ENCODE results near the gene HKDC1.
"Not testable (repeated sequence)": the region's sequence is repeated elsewhere in the genome, so short reads cannot be mapped to it uniquely, and the experiment has no call there.

HKDC1 gene

DNA sequence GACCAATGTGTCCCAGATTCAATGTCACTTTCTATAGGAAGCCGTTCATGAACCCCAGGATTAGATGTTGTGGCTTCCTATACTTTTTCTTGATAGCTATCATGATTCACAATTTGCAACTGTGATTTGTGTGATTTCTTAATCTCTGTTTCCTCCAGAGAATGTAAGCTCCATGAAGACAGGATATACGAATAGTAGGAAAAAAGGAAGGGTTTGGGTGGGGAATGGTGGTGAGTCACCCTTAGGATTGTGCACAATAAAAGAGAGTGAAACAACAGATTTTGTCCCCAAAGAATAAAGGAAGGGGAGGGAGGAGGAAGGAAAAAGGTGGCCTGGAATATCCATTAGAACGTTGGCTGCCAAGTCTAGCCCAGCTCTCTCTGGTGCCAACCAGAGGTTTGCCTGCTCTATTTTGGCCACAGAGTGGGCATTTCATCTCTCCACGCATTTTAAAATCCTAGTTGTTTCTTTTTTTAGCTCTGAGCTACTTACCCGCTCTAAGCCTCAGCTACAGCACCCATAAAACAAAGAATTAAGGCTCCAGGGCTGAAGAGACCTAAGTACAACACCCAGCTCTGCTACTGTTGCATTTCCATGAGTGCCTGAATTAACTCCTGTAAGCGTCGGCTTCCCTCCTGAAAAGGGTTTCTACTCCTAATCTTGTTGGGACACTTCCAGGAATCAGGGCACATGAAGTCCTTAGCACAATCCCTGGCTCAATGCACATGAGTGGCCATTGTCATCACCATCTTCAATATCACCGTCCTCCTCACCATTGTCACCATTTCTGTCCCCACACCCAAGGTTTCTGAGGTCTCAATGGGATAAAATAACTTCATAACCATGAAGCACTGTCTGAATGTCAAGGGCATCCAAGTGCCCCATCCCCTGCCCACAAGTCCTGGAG, 61.6 kb downstream of the HKDC1 start:
- no peak for DNase-seq (ENCODE audit: low spot score)

DNA sequence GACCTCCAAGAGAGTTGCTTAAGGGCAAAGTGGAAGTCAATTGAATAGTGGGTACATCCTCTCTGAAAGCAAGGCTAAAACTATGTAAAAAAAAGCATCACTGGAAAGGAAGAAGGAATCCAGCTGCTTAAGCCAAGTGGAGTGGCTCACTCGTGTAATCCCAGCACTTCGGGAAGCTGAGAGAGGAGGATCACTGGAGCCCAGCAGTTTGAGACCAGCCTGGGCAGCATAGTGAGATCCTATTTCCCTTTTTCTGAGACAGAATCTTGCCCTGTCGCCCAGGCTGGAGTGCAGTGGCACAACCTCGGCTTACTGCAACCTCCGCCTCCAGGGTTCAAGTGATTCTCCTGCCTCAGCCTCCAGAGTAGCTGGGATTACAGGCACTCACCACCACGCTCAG, 64.3 kb downstream of the HKDC1 start:
- not testable (repeated sequence) for DNase-seq (ENCODE audit: low spot score)

DNA sequence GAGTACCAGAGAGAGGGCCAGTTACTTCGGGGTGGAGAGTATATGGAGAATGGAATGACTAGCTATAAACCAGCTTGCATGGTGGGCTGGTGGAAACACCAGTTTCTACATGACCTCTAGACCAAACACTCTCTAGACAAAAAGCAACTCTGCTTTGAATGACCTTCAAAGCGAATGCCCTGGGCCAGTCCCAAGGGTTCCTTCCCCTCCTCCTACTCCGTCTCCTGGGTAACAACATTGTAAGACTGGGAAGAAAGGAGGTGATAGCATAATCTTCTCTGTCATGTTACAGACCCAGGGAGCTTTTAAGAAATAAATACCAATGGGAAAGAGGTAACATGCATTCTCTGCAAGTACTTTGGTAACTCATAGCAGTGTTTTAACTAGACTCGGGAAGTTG, 65.6 kb downstream of the HKDC1 start:
- DNase-seq (ENCODE audit: low spot score), result no peak

DNA sequence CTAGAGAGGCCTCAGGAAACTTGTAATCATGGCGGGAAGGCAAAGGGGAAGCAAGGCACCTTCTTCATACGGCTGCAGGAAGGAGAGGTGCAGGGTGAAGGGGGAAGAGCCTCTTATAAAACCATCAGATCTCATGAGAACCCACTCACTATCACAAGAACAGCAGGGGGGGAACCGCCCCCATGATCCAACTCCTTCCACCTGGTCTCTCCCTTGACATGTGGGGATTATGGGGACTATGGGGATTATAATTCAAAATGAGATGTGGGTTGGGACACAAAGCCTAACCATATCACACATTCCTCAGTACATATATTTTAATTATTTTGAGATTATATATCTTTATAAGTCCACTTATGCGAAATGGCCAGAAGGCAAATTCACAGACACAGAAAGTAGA, 67.0 kb downstream of the HKDC1 start:
- DNase-seq (ENCODE audit: low spot score), result no peak

DNA sequence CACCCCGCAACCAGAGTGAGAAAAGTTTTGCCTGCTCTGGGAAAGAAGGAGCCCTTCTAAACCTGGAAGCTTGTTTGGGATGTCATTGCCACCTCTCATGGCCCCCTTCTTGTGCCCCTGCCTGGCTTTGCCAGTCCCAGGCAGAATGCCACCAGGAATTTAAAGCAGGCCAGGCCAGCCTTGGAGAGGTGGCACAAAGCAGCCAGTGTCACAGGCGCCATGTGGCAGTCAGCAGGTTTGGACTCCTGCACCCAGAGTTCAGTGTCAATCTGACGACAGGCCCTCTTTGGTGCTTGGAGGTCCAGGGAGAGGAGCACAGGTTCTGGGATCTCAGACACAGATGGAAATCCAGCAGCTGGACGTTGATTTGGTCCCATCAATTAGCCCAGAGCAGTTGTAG, 70.9 kb downstream of the HKDC1 start:
- no peak for DNase-seq (ENCODE audit: low spot score)

DNA sequence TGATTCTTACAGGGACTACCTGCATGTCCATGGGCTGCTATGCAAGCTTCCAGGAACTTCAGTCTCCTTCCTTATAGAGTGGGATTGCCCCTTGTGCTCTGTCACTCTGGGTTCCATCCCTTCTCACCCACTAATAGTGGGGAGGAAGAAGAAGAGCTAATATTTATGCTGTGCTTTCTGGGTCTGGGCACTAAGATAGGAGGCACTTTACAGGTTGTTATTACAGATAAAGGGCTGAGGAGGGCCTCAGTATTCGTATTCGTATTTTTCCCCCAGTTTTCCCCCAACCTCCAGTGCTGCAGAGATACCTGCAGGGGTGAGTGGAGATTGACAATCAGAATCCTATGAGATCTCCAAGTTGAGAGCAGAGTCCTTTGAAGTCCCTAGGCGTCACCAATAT, 72.3 kb downstream of the HKDC1 start:
- DNase-seq (ENCODE audit: low spot score), result no peak

DNA sequence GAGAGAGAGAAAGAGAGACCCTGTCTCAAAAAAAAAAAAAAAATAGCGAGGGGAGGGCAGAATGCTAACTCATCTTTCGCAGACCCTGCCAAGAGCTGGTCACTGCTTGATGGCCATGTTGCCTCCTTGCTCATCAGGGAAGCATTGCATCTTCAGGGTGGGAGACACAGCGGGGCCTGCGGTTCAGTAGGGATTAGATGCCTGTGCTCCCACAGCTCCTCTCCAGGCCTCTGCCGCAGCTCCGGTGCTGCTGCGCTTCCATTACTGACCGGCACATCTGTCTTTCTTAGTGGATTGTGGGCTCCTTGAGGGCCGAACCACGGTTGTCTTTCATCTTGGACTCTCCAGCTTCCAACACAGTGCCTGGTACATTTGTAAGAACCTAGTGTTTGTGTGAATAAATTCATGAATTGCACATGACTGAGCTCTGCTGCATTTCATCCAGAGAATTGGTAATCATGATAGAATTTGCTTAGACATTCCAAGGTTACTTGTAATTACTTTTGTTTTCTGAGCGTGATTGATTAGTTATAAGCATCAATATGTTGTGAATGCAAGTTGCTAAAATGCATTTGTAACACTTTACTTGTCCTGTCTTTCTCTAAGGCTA, 75.0 kb downstream of the HKDC1 start:
- DNase-seq (ENCODE audit: low spot score), result no peak

DNA sequence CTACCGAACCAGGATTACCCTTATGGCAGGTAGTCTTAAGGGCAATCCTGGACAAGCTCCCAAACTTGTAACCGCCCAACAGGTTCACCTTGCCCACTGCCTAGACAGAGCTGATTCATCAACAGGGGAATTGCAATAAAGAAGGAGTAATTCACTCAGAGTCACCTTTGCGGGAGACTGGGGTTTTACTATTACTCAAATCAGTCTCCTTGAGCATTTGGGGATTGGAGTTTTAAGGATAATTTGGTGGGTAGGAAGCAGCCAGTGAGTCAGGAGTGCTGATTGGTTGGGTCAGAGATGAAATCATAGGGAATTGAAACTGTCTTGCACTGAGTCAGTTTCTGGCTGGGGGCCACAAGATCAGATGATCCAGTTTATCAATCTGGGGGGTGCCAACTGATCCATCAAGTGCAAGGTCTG, 83.5 kb downstream of the HKDC1 start:
- DNase-seq (ENCODE audit: low spot score), result peak; percentile 75

DNA sequence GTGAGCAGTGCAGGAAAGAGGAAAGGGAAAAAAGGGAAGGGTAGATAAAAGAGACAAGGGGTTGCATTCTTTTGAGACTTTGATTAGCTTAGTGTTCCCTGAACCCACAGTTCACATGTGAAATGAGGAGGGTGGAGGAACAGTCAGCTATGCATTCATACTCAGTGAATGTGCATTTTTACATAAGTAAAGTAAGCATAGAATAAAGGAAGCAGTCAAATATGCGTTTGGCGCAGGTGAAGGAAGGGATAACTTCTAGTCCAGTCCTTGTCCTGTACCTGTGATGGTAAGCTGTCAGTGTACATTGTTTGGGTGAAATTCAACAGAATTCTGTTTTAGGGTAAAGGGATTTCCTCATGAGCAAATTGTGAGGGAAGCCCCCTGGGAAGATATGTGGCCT, 86.3 kb downstream of the HKDC1 start:
- no peak for DNase-seq (ENCODE audit: low spot score)

DNA sequence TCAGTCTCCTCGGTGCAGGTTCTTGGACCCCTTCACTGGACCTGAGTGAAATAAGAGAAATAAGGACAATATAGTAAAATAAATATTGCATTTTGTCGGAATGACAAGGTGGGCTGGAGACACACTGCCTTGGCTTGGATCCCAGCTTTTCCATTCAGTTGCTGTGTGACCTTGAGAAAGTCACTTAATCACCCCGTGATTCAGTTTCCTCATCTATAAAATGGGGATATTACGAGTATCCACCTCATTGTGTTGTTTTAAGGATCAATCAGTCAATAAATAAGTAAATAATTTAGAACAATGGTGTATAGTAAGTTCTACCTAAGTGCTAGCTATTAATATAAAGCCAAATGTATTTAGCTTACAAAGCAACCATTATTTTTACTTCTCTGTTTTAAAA, 87.3 kb downstream of the HKDC1 start:
- no peak for DNase-seq (ENCODE audit: low spot score)

DNA sequence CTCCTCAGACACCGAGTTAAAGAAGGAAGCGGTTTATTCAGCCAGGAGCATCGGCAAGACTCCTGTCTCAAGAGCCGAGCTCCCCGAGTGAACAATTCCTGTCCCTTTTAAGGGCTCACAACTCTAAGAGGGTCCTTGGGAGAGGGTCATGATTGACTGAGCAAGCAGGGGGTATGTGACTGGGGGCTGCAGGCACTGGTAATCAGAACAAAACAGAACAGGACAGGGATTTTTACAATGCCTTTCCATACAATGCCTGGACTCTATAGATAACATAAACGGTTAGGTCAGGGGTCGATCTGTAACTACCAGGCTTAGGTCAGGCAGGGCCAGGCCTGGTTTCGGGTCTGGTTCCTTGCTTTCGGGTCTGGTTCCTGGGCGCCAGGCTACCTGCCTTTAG, 88.2 kb downstream of the HKDC1 start:
- not testable (repeated sequence) for DNase-seq (ENCODE audit: low spot score)

DNA sequence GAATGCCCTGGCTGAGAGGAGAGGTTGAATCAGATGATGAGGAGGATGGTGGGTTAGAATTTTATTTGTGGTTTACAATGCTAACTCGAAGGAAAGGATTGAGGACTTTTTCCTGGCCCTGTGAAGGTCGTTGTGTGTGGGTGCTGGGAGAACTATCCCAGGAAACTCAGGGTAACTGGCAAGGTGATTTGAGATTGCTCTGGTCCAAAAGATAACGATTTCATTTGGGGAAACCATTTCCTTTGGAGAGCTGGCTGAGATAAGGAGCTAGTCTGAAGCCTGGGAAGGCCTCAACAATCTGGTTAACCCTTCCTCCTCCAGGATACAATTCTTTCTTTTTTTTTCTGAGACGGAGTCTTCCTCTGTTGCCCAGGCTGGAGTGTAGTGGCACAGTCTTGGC, 91.2 kb downstream of the HKDC1 start:
- DNase-seq (ENCODE audit: low spot score), result no peak

DNA sequence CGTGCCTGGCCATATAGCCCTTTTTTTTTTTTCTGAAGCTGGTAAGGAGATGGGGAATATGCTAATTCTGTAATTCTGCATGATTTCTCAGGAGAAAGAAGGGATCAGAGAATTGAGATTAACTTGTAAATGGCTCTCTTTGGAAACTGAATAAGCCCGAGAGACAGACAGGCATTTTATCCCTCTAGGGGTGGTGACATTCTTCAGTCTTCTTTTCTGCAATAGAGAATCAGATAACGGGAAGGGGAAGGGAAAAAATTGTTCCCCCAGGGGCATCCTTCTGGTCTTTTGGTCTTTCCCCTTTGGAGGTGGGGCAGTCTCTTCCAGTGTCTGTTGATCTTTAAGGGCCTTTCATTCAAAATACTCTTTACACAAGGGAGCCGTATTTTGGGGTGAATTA, 92.4 kb downstream of the HKDC1 start:
- DNase-seq (ENCODE audit: low spot score), result no peak

DNA sequence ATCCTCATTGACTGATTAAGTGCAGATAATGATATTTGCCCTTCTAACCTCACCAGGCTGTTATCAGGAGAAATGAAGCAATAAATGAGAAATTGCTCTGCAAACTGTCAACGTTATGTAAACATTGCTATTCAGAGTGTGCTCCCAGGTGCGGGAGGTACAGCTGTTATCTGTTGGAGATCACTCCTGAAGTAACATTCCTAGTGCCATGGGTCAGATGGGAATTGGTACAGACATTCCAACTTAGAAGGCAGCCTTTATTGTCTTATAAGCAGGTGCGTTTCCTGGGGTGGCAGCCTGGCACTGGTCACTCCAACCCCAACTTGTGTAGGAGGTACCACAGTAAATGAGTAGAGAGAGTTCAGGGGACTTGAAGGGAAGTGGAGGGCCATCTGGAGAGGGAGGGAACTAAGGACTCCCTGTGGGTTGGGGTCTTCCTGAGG, 95.0 kb downstream of the HKDC1 start:
- no peak for DNase-seq (ENCODE audit: low spot score)

DNA sequence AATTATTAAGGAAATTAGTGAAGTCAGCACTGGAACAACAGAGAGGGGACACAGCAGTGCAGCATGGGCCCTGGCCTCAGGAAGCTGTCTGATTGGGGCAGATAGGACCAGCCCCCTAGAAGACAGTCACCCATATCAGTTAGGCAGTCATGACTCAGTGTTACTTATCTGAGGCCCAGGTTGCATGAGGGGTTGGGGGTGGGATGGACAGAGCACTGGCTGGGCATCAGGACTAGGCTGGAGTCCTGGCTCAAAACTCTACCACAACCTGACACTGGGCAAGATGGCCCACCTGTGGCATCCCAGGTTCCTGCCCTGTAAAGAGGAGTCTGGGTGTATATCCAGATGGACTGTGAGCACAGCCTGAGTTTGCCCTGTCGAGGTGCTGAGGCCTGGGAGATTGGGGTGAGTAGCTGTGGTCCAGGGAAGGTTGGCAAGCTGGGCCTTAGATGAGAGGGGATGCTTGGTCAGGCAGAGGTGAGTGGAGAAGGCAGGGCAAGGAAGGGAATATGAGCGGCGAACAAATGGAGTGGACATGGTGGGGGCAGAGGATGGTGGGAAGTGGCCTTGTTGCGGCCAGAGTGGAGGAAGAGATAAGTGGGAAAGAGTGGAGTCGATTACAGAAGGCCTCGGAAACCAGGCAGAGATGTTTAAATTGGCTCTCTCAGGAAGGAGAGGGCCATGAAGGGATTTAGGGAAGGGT, 95.6 kb downstream of the HKDC1 start:
- DNase-seq (ENCODE audit: low spot score), result no peak

DNA sequence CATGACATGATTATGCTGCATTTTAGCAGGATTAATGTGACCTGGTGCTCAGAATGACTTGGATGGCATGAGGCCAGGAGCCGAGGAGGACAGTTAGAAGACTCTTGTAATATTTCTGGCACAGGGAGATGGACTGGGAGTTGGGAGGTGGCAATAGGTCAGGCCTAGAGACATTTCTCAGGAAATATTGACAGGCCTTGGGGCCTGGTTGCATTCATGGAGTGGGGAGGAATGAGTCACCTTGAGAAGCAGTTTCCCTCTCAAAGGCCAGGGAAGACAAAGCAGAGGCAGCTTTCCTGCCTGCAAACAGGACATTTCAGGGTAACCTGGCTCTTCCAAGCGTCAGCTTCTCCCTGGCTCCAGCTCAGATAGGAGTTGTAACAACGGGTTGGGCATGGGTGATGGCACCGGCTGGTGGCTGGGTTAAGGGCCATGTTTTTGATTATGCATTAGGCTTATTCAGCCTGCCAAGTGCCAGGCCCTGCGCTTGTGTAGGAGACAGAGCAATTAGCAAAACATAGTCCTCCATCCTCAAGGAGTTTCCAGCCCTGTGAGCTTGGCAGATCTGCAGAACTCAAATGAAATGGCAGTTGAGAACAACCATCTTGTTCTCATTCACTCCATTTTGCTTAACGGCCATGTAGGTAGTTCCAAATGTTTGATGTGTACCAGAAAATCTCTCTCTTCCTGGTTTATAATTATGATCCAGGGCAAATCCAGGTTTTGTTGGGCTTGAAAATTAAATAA, 96.4 kb downstream of the HKDC1 start:
- DNase-seq (ENCODE audit: low spot score), result peak; percentile 69
